ENCODE measurements around the gene ATP6V1G2. TPM values are rescaled to one million over a fixed set of nuclear protein-coding genes. Genes with fewer than 3 reads are reported as not detected.

ATP6V1G2 gene
- polyA plus RNA-seq, 3 donors, result 6.5 to 11.3 (median 7.5) TPM

GRCh38 chr6:31578184-31579118 is 32.0 kb upstream of the ATP6V1G2 start:
- DNase-seq, result no peak

DNA sequence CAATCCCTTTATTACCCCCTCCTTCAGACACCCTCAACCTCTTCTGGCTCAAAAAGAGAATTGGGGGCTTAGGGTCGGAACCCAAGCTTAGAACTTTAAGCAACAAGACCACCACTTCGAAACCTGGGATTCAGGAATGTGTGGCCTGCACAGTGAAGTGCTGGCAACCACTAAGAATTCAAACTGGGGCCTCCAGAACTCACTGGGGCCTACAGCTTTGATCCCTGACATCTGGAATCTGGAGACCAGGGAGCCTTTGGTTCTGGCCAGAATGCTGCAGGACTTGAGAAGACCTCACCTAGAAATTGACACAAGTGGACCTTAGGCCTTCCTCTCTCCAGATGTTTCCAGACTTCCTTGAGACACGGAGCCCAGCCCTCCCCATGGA is 31.2 kb upstream of the ATP6V1G2 start:
- no peak for DNase-seq

GRCh38 chr6:31576897-31577578 is 30.6 kb upstream of the ATP6V1G2 start:
- no peak for DNase-seq

GRCh38 chr6:31575952-31576685 is 29.7 kb upstream of the ATP6V1G2 start:
- no peak for DNase-seq

- DNase-seq, result no peak
Observed at GRCh38 chr6:31575335-31575901, 29.0 kb upstream of the ATP6V1G2 start, which contains the start of gene TNF. Gene TNF (plus strand): TSS chr6:31575565. CDS start chr6:31575742, 177 bp downstream.

GRCh38 chr6:31574106-31575061 is 28.0 kb upstream of the ATP6V1G2 start:
- DNase-seq, result no peak

GRCh38 chr6:31573239-31574105 is 27.1 kb upstream of the ATP6V1G2 start:
- DNase-seq, result no peak

DNA sequence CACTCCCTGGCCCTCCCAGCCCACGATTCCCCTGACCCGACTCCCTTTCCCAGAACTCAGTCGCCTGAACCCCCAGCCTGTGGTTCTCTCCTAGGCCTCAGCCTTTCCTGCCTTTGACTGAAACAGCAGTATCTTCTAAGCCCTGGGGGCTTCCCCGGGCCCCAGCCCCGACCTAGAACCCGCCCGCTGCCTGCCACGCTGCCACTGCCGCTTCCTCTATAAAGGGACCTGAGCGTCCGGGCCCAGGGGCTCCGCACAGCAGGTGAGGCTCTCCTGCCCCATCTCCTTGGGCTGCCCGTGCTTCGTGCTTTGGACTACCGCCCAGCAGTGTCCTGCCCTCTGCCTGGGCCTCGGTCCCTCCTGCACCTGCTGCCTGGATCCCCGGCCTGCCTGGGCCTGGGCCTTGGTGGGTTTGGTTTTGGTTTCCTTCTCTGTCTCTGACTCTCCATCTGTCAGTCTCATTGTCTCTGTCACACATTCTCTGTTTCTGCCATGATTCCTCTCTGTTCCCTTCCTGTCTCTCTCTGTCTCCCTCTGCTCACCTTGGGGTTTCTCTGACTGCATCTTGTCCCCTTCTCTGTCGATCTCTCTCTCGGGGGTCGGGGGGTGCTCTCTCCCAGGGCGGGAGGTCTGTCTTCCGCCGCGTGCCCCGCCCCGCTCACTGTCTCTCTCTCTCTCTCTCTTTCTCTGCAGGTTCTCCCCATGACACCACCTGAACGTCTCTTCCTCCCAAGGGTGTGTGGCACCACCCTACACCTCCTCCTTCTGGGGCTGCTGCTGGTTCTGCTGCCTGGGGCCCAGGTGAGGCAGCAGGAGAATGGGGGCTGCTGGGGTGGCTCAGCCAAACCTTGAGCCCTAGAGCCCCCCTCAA is 25.9 kb upstream of the ATP6V1G2 start, which contains the start of gene LTA:
Gene LTA, plus strand, starts transcription at position 249 of the 871 bp plus-strand sequence. Its CDS starts 454 bp downstream, at position 703.
- no peak for DNase-seq

DNA sequence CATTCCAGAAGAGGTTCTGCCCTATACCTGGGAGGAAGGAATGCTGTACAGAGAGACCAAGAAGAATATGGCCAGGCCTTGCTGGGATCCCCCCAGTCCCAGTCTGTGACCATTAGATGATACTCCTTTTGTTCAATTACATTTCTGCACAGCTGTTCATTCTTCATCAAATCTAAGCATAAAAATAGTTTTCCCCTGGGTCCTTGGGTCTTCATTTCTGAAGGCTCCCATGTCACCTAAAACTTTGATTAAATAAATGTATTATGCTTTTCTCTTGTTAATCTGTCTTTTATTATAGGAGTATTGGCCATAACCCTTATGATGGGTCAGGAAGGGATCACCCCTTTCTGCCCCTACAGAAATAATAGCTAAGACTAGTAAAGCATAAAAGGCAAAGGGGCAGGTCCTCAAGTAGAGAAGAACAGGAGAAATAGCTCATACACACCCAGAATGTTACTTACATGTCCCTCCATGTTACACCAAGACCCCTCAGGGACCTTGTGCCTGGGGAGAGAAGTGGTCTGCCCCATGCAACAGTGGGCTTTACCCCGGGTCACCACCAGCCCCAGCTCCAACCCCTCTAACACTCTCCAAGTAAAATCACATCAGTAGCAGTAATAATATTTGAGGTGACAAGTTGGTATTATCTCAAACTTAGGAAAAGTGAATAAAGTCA is 23.6 kb upstream of the ATP6V1G2 start:
- no peak for DNase-seq

DNA sequence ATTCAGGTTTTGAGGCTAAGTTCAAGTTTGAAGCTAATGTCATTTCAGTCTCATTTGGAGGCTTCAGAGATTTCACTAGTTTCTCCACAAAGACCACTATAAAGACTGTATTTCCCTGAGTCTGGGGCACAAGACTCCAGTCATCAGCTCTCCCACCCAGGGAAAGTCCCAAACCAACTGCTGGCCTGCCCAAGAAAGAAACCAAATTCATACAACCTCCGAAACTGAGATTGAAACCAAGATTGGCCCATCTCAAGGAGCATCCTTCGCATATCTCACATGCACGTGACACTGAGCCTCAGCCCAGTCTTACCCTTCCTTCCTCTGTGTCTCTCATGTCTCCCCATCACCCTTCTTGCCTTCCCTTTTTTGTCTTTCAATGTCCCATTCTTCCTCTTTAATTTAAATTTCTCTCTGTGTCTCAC is 22.1 kb upstream of the ATP6V1G2 start:
- no peak for DNase-seq

DNA sequence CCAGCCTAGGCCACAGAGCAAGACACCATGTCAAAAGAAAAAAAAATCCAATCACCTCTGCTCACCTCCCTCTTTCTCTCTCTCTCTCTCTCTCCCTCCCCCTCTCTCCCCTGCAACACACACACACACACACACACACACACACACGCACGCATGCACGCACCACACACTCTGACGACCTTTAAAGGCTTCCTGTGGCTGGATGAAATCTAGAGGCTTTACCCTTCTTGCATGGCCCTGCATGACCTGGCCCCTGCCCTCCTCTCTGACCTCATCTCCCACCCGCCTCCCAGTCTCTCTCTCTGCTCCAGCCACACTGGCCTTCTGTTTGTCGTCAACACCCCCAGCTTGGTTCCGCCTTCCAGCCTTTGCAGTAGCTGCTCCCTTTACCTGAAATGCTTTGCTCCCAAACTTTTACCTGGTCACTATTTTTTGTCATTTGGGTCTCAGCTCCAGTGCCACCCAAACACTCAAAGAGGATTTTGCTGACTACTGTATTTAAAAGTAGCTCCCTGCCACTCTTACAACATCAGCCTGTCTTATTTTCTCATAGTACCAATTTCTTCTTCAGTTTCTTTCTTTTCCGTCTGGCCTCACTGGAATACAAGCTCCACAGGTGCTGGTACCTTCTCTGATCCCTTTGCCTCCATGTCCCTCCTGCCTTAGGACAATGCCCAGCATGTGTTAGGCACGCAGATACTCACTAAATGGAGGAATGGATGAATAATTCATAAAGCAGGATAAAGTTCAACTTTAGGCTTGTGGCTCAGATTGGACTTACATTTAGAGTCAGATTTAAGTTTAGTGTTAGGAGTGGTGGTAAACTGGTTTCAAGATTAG is 21.3 kb upstream of the ATP6V1G2 start:
- DNase-seq, result no peak

DNA sequence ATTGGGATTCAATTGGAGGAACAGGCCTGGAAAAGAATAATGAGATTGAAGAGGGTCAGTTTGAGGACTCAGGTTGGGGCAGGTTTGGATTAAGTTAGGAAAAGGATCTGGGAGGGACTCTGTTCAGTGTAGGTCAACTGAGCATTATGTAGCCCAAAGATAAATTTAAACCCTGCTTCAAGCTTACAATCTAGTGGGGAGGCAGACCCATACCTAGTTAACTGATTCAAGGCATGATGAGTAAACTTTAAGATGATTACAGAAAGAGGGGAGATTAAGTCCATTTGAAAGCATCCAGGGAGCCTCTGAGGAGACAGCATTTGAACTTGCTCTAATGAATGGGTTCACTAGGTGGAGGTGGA is 14.3 kb upstream of the ATP6V1G2 start:
- DNase-seq, result no peak

GRCh38 chr6:31559958-31560696 is 13.7 kb upstream of the ATP6V1G2 start:
- no peak for DNase-seq

- DNase-seq, result no peak
Observed at GRCh38 chr6:31559606-31559957, 13.2 kb upstream of the ATP6V1G2 start.

GRCh38 chr6:31558631-31559500 is 12.5 kb upstream of the ATP6V1G2 start:
- no peak for DNase-seq

GRCh38 chr6:31558318-31558625 is 11.9 kb upstream of the ATP6V1G2 start:
- no peak for DNase-seq

All from renal pelvis (tissue), 4 donors.